ENCODE results near the gene RPL9.

DNA sequence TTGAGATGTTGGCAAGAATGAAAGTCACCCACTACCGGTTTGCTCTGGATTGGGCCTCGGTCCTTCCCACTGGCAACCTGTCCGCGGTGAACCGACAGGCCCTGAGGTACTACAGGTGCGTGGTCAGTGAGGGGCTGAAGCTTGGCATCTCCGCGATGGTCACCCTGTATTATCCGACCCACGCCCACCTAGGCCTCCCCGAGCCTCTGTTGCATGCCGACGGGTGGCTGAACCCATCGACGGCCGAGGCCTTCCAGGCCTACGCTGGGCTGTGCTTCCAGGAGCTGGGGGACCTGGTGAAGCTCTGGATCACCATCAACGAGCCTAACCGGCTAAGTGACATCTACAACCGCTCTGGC lies 12.3 kb downstream of the RPL9 start:
- TF ChIP-seq CTCF (IDR thresholded peaks at IDR 0.05): no peak
- no peak for TF ChIP-seq POLR2A (IDR thresholded peaks at IDR 0.05)
- TF ChIP-seq POLR2AphosphoS5 (IDR thresholded peaks at IDR 0.05): no peak
- TF ChIP-seq EP300 (IDR thresholded peaks at IDR 0.05): no peak

Measured in suprapubic skin (tissue), 4 donors.